H1 (cell line): ENCODE data around the gene JAG1. TPM values are rescaled to one million over a fixed set of nuclear protein-coding genes. Genes with fewer than 3 reads are reported as not detected.

Experiments used
- CTCF ChIA-PET: fragments of 300-600 bp; sonication (Branson Sonifier 250); formaldehyde crosslinking; loops from one replicate; lab custom pipeline; 2021; ENCODE audit not compliant: partially characterized antibody; lab: Charles Lee
- POLR2A ChIA-PET: fragments of 300-600 bp; sonication (Branson Sonifier 250); formaldehyde crosslinking; loops from one replicate; lab custom pipeline; 2021; ENCODE audit warnings: inconsistent platforms; ENCODE audit not compliant: partially characterized antibody; lab: Charles Lee
- DNase-seq, 2 experiments: peaks; one replicate each; pipeline versions ENCODE4 v3.0.0 to v3.0.0-alpha.2; 2010 to 2022; ENCODE audit warnings: low spot score in 2 of 2, low read depth in 1 of 2, mixed read lengths in 1 of 2
- FAIRE-seq: peaks from 2 replicates; lab custom pipeline; 2011; peaks lifted over from hg19 to GRCh38; lab: Jason Lieb, UNC
- H2AFZ ChIP-seq: 2 replicates; pipeline ENCODE4 v1.8.1; 2012; ENCODE audit warnings: low read length, inconsistent platforms
- H2AK5ac ChIP-seq: 2 replicates; pipeline ENCODE4 v1.6.1; 2013; ENCODE audit warnings: low read depth, low read length
- H2BK120ac ChIP-seq: replicated peaks from 2 replicates; pipeline ENCODE3; 2013; ENCODE audit warnings: low read depth, low read length, inconsistent platforms
- H2BK12ac ChIP-seq: 2 replicates; pipeline ENCODE4 v1.6.1; 2013; ENCODE audit warnings: low read depth, low read length
- H2BK15ac ChIP-seq: 2 replicates; pipeline ENCODE4 v1.6.1; 2013; ENCODE audit warnings: low read length
- H2BK20ac ChIP-seq: 2 replicates; pipeline ENCODE4 v1.6.1; 2013; ENCODE audit warnings: low read length
- H2BK5ac ChIP-seq: 2 replicates; pipeline ENCODE4 v1.6.1; 2013; ENCODE audit warnings: low read depth, low read length
- H3K14ac ChIP-seq: 2 replicates; pipeline ENCODE4 v1.6.1; 2013; ENCODE audit warnings: inconsistent platforms; ENCODE audit not compliant: insufficient read length
- H3K18ac ChIP-seq: 2 replicates; pipeline ENCODE4 v1.6.1; 2013; ENCODE audit warnings: low read length; ENCODE audit errors: extremely low read depth
- H3K23ac ChIP-seq: 2 replicates; pipeline ENCODE4 v1.6.1; 2013; ENCODE audit warnings: inconsistent platforms; ENCODE audit not compliant: insufficient read length
- H3K23me2 ChIP-seq: 2 replicates; pipeline ENCODE4 v1.6.1; 2013; ENCODE audit warnings: low read depth, low read length
- H3K27ac ChIP-seq: 2 replicates; pipeline ENCODE4 v1.6.1; 2011; ENCODE audit warnings: low read depth, low read length, inconsistent platforms
- H3K27me3 ChIP-seq, 4 experiments: replicated peaks in 1 of 4; 1 replicate in 1 of 4; 2 replicates in 3 of 4; pipeline versions ENCODE4 v1.6.1 to v1.8.1; 2011 to 2013; ENCODE audit warnings: low read length in 3 of 4, mild to moderate bottlenecking in 3 of 4, inconsistent platforms in 2 of 4, mixed read lengths in 2 of 4, moderate library complexity in 1 of 4; ENCODE audit not compliant: control insufficient read depth in 3 of 4, insufficient read depth in 3 of 4; ENCODE audit errors: extremely low read depth in 1 of 4
- H3K36me3 ChIP-seq, 4 experiments: 2 replicates each; pipeline versions ENCODE4 v1.6.1 to v1.8.1; 2011 to 2013; ENCODE audit warnings: mild to moderate bottlenecking in 4 of 4, low read length in 3 of 4, moderate library complexity in 2 of 4, control low read depth in 1 of 4, inconsistent platforms in 1 of 4; ENCODE audit not compliant: insufficient read depth in 4 of 4, control insufficient read depth in 2 of 4
- H3K4ac ChIP-seq: replicated peaks from 2 replicates; pipeline ENCODE3; 2013; ENCODE audit warnings: low read length, low read depth, mixed read lengths, inconsistent platforms; ENCODE audit not compliant: insufficient read length
- H3K4me1 ChIP-seq, 4 experiments: replicated peaks in 1 of 4; 1 replicate in 1 of 4; 2 replicates in 3 of 4; pipeline versions ENCODE4 v1.6.1 to v1.8.1; 2011 to 2013; ENCODE audit warnings: low read length in 3 of 4, inconsistent platforms in 2 of 4, mixed read lengths in 1 of 4; ENCODE audit not compliant: insufficient read depth in 4 of 4, control insufficient read depth in 3 of 4
- H3K4me2 ChIP-seq, 2 experiments: 2 replicates each; pipeline versions ENCODE4 v1.6.1 to v1.8.1; 2011 to 2013; ENCODE audit warnings: low read depth in 2 of 2, low read length in 2 of 2, control low read depth in 1 of 2, inconsistent platforms in 1 of 2, mild to moderate bottlenecking in 1 of 2; ENCODE audit not compliant: insufficient read depth in 1 of 2
- H3K4me3 ChIP-seq, 4 experiments: fragments of 200-600, 300-600 bp in 1 of 4; sonication (generic), shearing (Covaris generic), sonication (Bioruptor Twin) in 1 of 4; 2 replicates each; pipeline versions ENCODE4 v1.5.1 to v1.8.1; 2011 to 2016; ENCODE audit warnings: low read length in 4 of 4, low read depth in 3 of 4, control low read depth in 2 of 4, inconsistent platforms in 2 of 4, mild to moderate bottlenecking in 2 of 4, mixed read lengths in 1 of 4, moderate library complexity in 1 of 4; ENCODE audit not compliant: insufficient read depth in 2 of 4; ENCODE audit errors: extremely low read depth in 1 of 4
- H3K56ac ChIP-seq: replicated peaks from 2 replicates; pipeline ENCODE3; 2013; ENCODE audit warnings: low read depth, mild to moderate bottlenecking, mixed read lengths, low read length, inconsistent platforms; ENCODE audit not compliant: insufficient read length
- H3K79me1 ChIP-seq: 2 replicates; pipeline ENCODE4 v1.6.1; 2013; ENCODE audit warnings: low read depth, low read length, control low read depth
- H3K79me2 ChIP-seq, 2 experiments: 2 replicates each; pipeline versions ENCODE4 v1.6.1 to v1.8.1; 2012 to 2013; ENCODE audit warnings: low read length in 2 of 2, mild to moderate bottlenecking in 2 of 2, inconsistent platforms in 1 of 2; ENCODE audit not compliant: insufficient read depth in 2 of 2, control insufficient read depth in 1 of 2
- H3K9ac ChIP-seq, 4 experiments: replicated peaks in 1 of 4; 1 replicate in 1 of 4; 2 replicates in 3 of 4; pipeline versions ENCODE4 v1.6.1 to v1.8.1; 2011 to 2013; ENCODE audit warnings: low read depth in 3 of 4, low read length in 3 of 4, control low read depth in 2 of 4, mild to moderate bottlenecking in 2 of 4, moderate library complexity in 2 of 4, inconsistent platforms in 1 of 4; ENCODE audit errors: extremely low read depth in 1 of 4
- H3K9me3 ChIP-seq, 2 experiments: 2 replicates each; pipeline versions ENCODE4 v1.6.1 to v1.8.1; 2012 to 2013; ENCODE audit warnings: mild to moderate bottlenecking in 2 of 2, moderate library complexity in 2 of 2, control low read depth in 1 of 2, inconsistent platforms in 1 of 2, low read depth in 1 of 2, low read length in 1 of 2, mixed read lengths in 1 of 2; ENCODE audit not compliant: insufficient read depth in 2 of 2
- H4K20me1 ChIP-seq, 2 experiments: replicated peaks in 1 of 2; 2 replicates each; pipeline versions ENCODE3 to v1.8.1; 2011 to 2013; ENCODE audit warnings: inconsistent platforms in 2 of 2, low read length in 2 of 2, mild to moderate bottlenecking in 1 of 2; ENCODE audit not compliant: insufficient read depth in 2 of 2, control insufficient read depth in 1 of 2
- H4K5ac ChIP-seq: 2 replicates; pipeline ENCODE4 v1.6.1; 2013; ENCODE audit warnings: low read length, low read depth, mixed read lengths, inconsistent platforms; ENCODE audit not compliant: insufficient read length
- H4K8ac ChIP-seq: 2 replicates; pipeline ENCODE4 v1.8.0; 2013; ENCODE audit warnings: mild to moderate bottlenecking, moderate library complexity, low read length, inconsistent platforms; ENCODE audit not compliant: insufficient read depth; ENCODE audit errors: extremely low read depth
- H4K91ac ChIP-seq: replicated peaks from 2 replicates; pipeline ENCODE3; 2013; ENCODE audit warnings: low read length, mixed read lengths, inconsistent platforms; ENCODE audit not compliant: insufficient read length
- CBX5 ChIP-seq: fragments of 300-800, 300-1000 bp; sonication (generic); IDR thresholded peaks from 2 replicates; pipeline ENCODE4 v1.7.1; 2016; ENCODE audit warnings: antibody characterized with exemption, low read length, low read depth
- CEBPB ChIP-seq: IDR thresholded peaks from 2 replicates; pipeline ENCODE4 v1.6.1; 2012; ENCODE audit warnings: low read depth, low read length
- GTF2F1 ChIP-seq: IDR thresholded peaks from 2 replicates; pipeline ENCODE4 v1.6.1; 2012; ENCODE audit warnings: low read depth, low read length, improper control_type of control experiment, borderline replicate concordance
- HDAC2 ChIP-seq, 2 experiments: fragments of 300-600 bp in 1 of 2; sonication (generic) in 1 of 2; IDR thresholded peaks; 2 replicates each; pipeline ENCODE4 v1.6.1; 2011 to 2012; ENCODE audit warnings: low read depth in 2 of 2, low read length in 2 of 2, mild to moderate bottlenecking in 2 of 2, moderate library complexity in 2 of 2, borderline replicate concordance in 1 of 2, inconsistent platforms in 1 of 2
- NANOG ChIP-seq: IDR thresholded peaks from 2 replicates; pipeline ENCODE4 v1.6.1; 2011; ENCODE audit warnings: low read length, low read depth, mild to moderate bottlenecking, inconsistent platforms; ENCODE audit not compliant: insufficient read depth, poor library complexity, severe bottlenecking
- POLR2AphosphoS5 ChIP-seq: IDR thresholded peaks from 2 replicates; pipeline ENCODE4 v1.6.1; 2011; ENCODE audit warnings: low read depth, low read length
- POU5F1 ChIP-seq: IDR thresholded peaks from 2 replicates; pipeline ENCODE4 v1.6.1; 2011; ENCODE audit warnings: low read depth, mild to moderate bottlenecking, low read length, moderate library complexity
- RAD21 ChIP-seq, 2 experiments: IDR thresholded peaks in 1 of 2; conservative IDR thresholded peaks in 1 of 2; 2 replicates each; pipeline ENCODE4 v1.6.1; 2011; ENCODE audit warnings: low read depth in 2 of 2, low read length in 2 of 2, improper control_type of control experiment in 1 of 2, inconsistent platforms in 1 of 2, mild to moderate bottlenecking in 1 of 2, moderate library complexity in 1 of 2
- SIX5 ChIP-seq: IDR thresholded peaks from 2 replicates; pipeline ENCODE4 v1.6.1; 2011; ENCODE audit warnings: mild to moderate bottlenecking, low read depth, low read length
- TAF7 ChIP-seq: optimal IDR thresholded peaks from 2 replicates; pipeline ENCODE3; 2011; ENCODE audit warnings: low read depth, mild to moderate bottlenecking, inconsistent platforms, low read length, moderate library complexity, borderline replicate concordance
- TEAD4 ChIP-seq: IDR thresholded peaks from 2 replicates; pipeline ENCODE4 v1.6.1; 2012; ENCODE audit warnings: low read depth, low read length, inconsistent platforms, mixed read lengths
- WGBS, 2 experiments: shearing (Covaris generic) in 1 of 2; methylation state at CpG; one replicate each; pipeline versions ENCODE4 v1.1.6 to v1.1.7; 2013 to 2015; ENCODE audit warnings: low lambda C conversion rate in 2 of 2, mixed read lengths in 2 of 2, inconsistent platforms in 1 of 2, low coverage in 1 of 2, missing lambda C conversion rate in 1 of 2; ENCODE audit not compliant: insufficient replicate concordance in 2 of 2, insufficient coverage in 1 of 2, insufficient read length in 1 of 2; ENCODE audit errors: extremely low coverage in 1 of 2, missing lambda C conversion rate in 1 of 2; 5-methylcytosine and 5-hydroxymethylcytosine counted together
- polyA plus RNA-seq, 7 experiments: library from polyadenylated mRNA; depleted of rRNA in 3 of 7; stranded (reverse) in 5 of 7; unstranded in 2 of 7; fragments of >200 nt in 5 of 7; fragments of 200-250 nt in 2 of 7; gene quantifications; 1 replicate in 5 of 7; 2 replicates in 1 of 7; 4 replicates in 1 of 7; pipeline versions ENCODE4 v1.2.1 to v1.2.3, GENCODE V29; 2011 to 2013; ENCODE audit warnings: missing spikeins in 2 of 7, mixed read lengths in 2 of 7
- total RNA-seq: library from RNA; stranded (reverse); fragmentation: NEBNext Ultra II Directional; extraction: Animal tissue kit (Norgen Biotek cat#: 25700); gene quantifications from 2 replicates; pipeline ENCODE4 v1.2.1, GENCODE V29; 2021
- TF ChIP-seq, protein P1 (sequence below): IDR thresholded peaks from 2 replicates; pipeline ENCODE4 v1.6.1; 2011; ENCODE audit warnings: low read length, improper control_type of control experiment

The JAG1 gene
- total and polyA plus RNA-seq, 2 of the 8 experiments (the other 6 are each of a cell fraction or from before 2014, with no cell fraction given) = 13.5 to 27.3 TPM

GRCh38 chr20:10687895-10688294, 14.1 kb upstream of the JAG1 start:
- Histone ChIP-seq H3K4me3 (no peak overlapping the region), H3K18ac (no peak overlapping the region), H2BK20ac (no peak overlapping the region), H3K36me3 (no peaks in the 10 kb centered on the region), H2BK120ac (no peak overlapping the region), H2BK15ac (no peak overlapping the region), H2AFZ (no peak overlapping the region), H3K14ac (no peak overlapping the region), H3K27me3 (no peaks in the 10 kb centered on the region), H3K9me3 (no peaks in the 10 kb centered on the region), H2BK5ac (no peak overlapping the region), H2BK12ac (no peak overlapping the region; the same call in 1 of the 2 replicates), H3K23ac (no peak overlapping the region), H2AK5ac (no peak overlapping the region), H4K5ac (no peak overlapping the region), H4K91ac (no peak overlapping the region), H3K4ac (no peak overlapping the region), H3K4me2 (no peak overlapping the region), H3K79me1 (no peaks in the 10 kb centered on the region), H3K23me2 (no peaks in the 10 kb centered on the region), H4K20me1 (no peaks in the 10 kb centered on the region), H3K79me2 (no peaks in the 10 kb centered on the region), H4K8ac (no peak overlapping the region), H3K4me1 (peaks cover 0 to 4% (median 4%) of the 10 kb centered on the region in 4 experiments; a peak in 4 of 7 replicates), H3K9ac (no peak overlapping the region), H3K56ac (no peak overlapping the region), H3K27ac (no peak overlapping the region)
- 93% methylated on average over 5 of the region's 5 CpGs; no CpG with 5 or more reads in 1 of the 2 experiments for WGBS, 2 experiments
- DNase-seq (no peak), FAIRE-seq (no peak)
- ChIA-PET POLR2A (interaction anchor here (1.4 to 1.8 kb wide), 2 partner anchors 14 to 17 kb away, joined by 4 to 8 read pairs; partner anchors contain the start of gene JAG1), CTCF (interaction anchor here (0.7 to 4.4 kb wide), 4 partner anchors 10 to 19 kb away, joined by 3 to 24 read pairs (median 13); partner anchors contain the start of gene JAG1)
- TF ChIP-seq SIX5 (no peak), GTF2F1 (no peak), POU5F1 (no peak), CEBPB (no peak), TAF7 (no peak), NANOG (no peak), POLR2AphosphoS5 (no peak), TEAD4 (no peak), RAD21 (IDR thresholded peaks at IDR 0.05 in 1 of 2, conservative IDR thresholded peaks at IDR 0.05 in 1 of 2; ENCODE audit: low read depth in 2 of 2, low read length in 2 of 2) (no peak), HDAC2 (IDR thresholded peaks at IDR 0.05; ENCODE audit: borderline replicate concordance in 1 of 2, low read depth in 2 of 2, low read length in 2 of 2) (no peak), CBX5 (no peak)
- TF ChIP-seq, protein P1, sequence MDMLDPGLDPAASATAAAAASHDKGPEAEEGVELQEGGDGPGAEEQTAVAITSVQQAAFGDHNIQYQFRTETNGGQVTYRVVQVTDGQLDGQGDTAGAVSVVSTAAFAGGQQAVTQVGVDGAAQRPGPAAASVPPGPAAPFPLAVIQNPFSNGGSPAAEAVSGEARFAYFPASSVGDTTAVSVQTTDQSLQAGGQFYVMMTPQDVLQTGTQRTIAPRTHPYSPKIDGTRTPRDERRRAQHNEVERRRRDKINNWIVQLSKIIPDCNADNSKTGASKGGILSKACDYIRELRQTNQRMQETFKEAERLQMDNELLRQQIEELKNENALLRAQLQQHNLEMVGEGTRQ = no peak
